Right renal cortex interstitium (tissue), 3 donors: ENCODE measurements around the gene LIG3. TPM values are rescaled to one million over a fixed set of nuclear protein-coding genes. Genes with fewer than 3 reads are reported as not detected.
"Not testable (repeated sequence)": the region's sequence is repeated elsewhere in the genome, so short reads cannot be mapped to it uniquely, and the experiment has no call there.

Source experiments
- DNase-seq, 3 donors: peaks; one replicate each; pipeline ENCODE4 v3.0.0-alpha.2; 2013; ENCODE audit warnings: low read depth in 3 of 3, low spot score in 2 of 3
- polyA plus RNA-seq, 3 donors: library from polyadenylated mRNA; unstranded; fragments of 120-200 nt; gene quantifications; one replicate each; pipeline ENCODE4 v1.2.1, GENCODE V29; 2013; ENCODE audit not compliant: insufficient read length in 3 of 3

Gene LIG3
- polyA plus RNA-seq, 3 donors = 32.4 to 34.3 (median 33.2) TPM

DNA sequence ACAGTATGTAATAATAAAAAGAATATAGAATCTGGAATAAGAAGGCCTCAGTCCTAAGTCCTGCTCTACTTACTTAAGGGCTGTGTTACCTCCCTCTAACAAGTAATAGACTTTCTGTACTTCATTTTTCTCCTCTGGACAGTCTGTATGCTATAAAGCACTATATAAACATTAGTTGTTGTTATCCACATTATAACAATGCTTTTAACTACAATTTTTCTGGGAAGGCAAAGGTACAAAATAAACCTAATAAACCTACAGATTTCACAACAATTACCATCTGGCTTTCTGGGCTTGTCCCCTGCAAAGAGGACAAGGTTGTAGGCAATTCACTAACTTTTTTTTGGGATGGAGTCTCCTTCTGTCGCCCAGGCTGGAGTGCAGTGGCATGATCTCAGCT, 50.5 kb downstream of the LIG3 start:
- DNase-seq = no peak

DNA sequence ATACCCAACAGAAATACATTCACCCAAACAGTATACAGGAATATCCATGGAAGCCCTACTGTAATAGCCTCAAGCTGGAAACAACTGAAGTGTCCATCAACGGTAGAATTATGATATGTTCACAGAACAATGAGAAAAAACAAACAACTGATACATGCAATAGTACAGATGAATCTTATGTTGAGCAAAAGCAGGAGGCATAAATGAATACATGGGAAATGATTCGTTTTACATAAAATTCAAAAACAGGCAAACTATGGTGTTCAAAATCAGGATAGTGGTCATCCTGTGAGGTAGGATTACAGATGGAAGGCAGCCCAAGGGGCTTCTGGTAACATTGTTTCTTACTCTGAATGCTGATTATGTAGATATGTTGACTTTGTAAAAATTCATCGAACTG, 58.1 kb downstream of the LIG3 start:
- DNase-seq = no peak

DNA sequence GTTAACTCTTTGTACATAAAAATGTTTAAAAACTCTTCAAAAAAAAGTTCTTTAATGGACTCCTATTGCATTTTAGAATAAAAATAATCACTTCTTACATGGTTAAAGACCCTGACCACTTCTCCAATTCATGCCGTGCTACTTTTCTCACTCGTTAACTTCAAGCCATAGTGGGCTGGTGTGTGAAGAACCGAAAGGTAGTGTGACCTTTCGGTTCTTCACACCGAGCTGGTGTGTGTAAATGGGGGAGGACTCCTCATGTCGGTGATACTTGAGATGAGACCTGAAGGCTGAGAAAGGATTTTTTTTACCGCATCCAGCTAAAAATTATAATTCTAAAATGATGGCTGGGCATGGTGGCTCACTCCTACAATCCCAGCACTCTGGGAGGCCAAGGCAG, 61.1 kb downstream of the LIG3 start:
- no peak for DNase-seq

DNA sequence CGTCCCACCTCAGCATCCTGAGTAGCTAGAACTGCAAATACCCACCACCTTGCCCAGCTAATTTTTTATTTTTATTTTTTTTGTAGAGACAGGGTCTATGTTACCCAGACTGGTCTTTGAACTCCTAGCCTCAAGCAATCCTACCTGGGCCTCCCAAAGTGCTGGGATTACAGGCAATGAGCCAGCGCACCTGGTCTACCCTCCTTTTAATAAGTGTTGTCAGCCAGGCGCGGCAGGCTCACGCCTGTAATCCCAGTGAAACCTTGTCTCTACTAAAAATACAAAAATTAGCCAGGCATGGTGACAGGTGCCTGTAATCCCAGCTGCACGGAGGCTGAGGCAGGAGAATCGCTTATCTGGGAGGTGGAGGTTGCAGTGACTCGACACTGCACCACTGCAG, 63.9 kb downstream of the LIG3 start:
- DNase-seq = no peak

DNA sequence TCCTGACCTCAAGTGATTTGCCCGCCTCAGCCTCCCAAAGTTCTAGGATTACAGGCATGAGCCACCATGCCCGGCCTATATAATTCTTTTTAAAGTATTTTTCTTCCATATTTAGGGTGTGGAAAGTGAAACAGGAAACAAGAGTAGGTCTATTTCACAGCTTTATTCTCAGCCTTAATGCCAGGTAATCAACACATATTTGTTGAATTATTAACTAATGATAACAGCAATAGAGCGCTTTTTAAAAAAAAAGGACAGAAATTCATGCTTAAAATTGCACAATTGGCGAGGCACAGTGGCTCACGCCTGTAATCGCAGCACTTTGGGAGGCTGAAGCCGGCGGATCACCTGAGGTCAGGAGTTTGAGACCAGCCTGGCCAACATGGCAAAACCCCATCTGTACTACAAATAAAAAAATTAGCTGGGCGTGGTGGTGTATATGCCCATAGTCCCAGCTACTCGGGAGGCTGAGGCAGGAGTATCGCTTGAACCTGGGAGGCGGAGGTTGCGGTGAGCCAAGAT, 65.2 kb downstream of the LIG3 start:
- DNase-seq = not testable (repeated sequence)

DNA sequence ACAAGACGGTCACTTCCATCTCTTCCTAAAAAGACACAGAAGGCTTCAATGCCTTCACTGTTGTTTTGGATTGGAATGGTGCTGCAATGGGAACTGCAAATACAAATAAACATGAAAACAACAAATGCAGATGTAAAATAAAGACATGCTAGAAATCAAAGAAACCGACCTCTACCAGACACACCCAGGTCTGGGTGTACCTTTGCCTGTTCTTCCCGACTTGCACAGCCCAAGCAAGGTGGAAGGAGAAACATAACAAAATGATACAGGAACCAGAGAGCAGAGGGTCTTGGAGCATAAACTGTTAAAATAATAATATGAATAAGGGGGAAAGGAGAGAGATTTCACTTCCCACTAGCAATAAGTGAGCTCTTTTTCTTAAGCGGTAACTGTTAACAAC, 65.9 kb downstream of the LIG3 start:
- no peak for DNase-seq

DNA sequence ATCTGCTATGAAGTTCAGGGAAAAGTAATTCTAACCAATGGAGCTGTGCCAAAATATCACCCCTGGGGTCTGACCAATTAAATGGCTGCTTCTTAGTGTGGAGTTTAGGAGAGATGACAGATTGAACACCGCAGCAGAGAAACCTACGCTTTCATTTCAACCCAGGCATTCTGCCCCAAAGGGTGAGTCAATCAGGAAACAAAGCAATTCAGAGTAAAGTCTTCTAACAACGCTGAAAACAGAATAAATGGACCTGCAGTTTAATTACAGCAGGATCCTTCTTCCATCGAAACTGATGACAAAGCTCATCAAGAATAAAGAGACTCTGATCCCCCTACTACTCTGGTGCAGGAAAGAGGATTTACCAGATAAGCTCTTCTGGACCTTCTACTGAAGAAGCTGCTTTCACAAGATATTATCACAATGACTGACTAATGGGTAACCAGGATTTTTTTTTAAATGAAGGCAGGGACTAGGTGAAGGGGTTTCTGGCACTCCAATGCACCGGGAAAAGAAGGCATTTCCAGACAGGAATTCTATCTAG, 66.5 kb downstream of the LIG3 start:
- DNase-seq = no peak

DNA sequence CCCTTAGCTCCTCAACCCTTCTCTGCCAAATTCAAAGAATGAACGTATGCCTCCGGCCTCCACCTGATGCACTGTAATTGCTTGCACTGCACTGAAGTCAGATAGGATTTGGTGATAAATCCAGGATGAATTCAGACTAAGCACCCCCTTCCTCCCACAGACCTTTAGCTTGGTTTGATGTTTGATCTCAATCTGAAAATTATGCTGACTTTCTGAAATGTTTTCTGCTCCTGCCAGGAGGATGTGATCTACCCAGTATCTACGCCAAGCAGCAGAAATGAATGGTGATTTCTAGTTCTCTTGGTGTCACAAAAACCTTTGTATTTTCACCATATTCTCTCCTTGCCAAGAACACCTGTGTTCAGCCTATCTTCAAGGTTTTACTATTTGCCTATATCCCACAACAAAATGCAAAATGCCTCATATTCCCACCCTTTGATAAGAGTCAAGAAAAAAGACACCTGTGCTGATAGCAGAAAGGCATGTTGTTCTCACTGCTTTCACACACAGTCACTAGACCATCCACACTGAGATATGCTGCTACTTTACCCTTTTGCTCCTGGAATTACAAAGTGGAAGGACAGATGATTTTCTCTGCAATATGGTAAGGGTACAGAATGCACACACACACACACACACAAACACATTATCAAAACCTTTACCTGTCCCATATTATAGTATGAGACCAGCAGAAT, 68.5 kb downstream of the LIG3 start:
- DNase-seq = no peak

DNA sequence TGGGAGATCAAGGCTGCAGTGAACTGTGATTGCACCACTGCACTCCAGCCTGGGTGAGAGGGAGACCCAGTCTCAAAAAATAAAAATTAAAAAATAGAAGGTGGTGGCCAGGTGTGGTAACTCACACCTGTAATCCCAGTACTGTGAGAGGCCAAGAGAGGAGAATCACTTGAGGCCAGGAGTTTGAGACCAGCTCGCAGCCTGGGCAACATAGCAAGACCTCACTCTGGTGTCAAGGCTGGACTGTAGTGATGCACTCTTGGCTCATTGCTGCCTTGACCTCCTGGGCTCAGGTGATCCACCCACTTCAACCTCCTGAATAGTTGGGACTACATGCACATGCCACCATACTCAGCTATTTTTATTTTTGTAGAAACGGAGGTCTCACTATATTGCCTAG, 69.9 kb downstream of the LIG3 start:
- DNase-seq = no peak

DNA sequence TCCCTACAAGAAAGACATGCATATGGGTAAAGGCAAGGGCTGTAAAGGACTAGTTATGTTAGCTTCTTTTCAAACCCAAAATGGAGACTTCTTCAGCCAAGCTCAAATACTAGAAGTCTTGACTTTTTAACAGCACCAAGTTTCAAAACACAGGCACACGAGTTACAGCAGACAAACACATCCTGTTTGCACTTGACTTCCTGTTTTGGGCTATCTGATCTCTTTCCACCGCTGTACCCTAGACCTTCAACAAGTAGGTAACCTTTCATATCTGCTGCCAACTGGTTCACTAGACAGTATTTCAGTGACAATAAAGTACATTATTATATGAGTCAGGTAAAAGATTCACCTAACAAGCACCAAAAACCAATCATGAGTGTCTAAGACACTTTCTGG, 70.9 kb downstream of the LIG3 start:
- DNase-seq = no peak

DNA sequence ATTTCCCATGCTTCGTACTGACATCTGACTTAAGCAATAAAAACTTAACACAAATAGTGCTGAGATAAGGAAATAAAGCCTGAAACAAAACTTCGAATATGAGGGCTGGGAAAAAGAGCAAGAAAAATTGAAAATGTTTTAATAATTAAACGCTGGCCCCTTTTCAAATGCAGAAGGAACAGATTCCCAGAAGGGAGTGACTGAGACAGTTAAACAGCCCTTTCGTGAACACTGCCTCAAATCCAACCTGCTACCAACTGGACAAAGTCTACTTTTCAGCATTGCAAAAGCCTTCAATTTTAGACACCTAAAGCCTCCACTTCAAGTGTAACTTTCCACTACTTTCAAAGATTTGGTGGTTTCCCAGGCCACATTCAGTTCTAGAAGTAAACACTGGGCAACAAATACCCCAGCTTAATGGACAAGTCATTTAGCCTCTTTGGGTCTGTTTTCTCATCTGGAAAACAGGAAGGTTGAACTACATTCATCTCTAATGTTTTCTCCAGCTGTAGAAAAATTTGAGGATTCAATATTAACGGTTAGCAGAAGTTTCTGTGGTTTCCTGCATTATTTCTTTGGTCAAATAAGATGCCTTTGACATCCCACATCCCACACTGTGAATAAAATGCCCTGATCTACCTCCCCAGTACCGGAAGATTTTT, 71.4 kb downstream of the LIG3 start:
- no peak for DNase-seq

DNA sequence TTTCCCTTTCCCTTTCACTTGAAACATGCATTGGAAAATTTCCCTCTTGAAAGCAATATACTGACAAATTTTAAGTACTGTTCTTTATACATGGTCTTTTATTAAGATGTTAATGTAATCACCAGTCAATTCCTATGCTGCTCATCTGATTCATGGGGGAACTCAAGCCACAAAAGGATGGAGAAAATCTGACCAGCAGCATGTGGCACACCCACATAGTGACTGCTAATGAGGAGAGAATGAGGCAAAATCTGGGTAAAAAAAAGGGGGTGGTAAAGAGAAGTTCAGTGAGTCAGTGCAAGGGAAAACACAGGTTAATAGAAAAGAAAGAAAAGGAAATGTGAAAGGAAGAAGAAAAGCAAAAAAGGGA, 71.9 kb downstream of the LIG3 start:
- no peak for DNase-seq

DNA sequence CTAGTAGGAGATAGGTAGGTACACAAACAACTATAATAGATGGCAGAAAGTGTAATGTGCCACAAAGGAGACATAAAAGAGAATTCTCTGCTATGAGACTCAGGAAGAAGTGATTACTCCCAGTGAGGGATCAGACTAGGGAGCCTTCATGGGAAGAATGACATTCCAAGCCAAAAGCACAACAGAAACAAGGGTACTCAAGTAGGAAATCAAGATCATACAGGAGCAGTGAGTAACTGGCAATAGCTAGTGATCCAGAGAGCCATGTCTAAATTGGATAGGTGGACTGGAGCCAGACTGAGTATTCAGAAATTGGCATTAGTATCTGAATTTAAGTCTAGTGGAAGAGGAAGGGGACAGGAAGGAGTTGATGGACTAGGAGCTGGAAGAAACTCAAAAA, 72.5 kb downstream of the LIG3 start:
- DNase-seq = no peak

DNA sequence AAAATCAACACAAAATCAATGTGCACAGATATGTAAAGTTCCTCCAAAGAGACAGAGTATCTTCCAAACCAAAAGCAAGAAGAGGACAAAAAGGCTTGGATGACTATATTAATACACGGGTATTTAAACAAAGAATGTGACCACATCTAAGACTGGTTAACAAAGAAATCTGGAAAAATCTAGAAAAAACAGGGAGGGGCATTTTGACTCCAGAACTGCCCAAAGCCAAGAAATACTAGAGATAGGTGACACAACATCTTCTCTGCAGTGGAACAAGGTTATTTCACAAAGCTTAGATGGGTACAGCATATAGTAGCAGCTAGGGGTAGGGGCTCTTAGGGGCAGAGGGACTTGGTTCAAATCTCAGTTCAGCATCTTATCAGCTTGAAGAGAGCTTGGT, 72.9 kb downstream of the LIG3 start:
- no peak for DNase-seq

DNA sequence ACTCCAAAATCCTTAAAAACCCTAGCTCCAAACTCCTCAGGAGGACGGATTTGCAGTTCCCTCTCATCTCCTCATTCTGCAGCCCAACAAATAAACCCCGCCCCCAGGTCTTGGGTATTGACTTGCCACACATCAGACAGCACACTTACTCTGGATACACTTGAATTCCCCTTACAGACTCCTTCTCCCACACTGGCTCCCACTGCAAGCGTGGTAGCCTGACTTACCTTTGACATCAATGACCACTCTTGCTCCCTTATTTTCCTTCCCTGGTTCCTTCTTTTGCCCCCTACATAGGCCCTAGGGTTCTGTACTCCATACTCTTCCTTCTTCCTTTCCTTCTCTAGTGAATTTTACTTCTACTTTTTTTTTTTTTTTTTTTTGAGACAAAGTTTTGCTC, 75.7 kb downstream of the LIG3 start:
- DNase-seq = no peak

DNA sequence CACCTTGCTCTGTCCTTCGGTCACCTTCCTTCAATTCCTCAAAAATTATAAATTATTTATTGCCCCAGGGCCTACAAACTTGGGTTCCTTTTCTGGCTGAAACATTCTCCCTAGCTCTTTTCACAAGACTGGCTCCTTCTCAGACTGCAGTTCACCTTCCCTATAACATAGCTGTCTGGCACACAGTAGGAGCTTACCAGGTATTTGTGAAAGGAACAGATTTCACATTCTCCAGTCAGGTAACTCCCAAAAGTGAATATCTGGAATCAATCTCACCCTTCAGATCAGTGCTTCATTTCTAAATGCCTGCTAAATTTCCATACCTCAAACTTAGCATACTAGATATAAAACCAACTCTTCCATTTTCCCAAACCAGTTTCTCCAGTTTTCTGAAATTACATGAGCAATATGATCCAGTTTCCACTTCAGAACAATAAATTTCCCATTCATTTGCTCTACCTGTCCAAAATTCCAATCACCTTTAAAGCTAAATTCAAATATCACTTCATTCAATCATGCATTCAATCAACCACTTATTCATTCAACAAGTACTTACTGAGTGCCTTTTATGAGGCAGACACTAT, 77.1 kb downstream of the LIG3 start:
- no peak for DNase-seq

Other genes with a start within 250 kb of the LIG3 start
- 1 to 10 TPM; 4.6 to 6.1 (median 5.2) TPM for gene CCT6B, start 19.1 kb upstream of the LIG3 start, polyA plus RNA-seq
- gene ZNF830, start 19.0 kb upstream of the LIG3 start, polyA plus RNA-seq = 10 to 100 TPM; 27.0 to 30.7 (median 30.5) TPM
- gene RFFL, start 83.2 kb downstream of the LIG3 start, polyA plus RNA-seq = 10 to 100 TPM; 19.6 to 23.8 (median 23.8) TPM
- gene RAD51D, start 139.3 kb downstream of the LIG3 start, polyA plus RNA-seq = 10 to 100 TPM; 11.7 to 12.6 (median 12.1) TPM
- gene FNDC8, start 141.1 kb downstream of the LIG3 start, polyA plus RNA-seq = under 1 TPM in 2 of 3 donors, not detected in 1; 0.10 to 0.39 TPM
- gene NLE1, start 161.8 kb downstream of the LIG3 start, polyA plus RNA-seq = 10 to 100 TPM; 15.3 to 18.0 (median 16.5) TPM
- under 1 TPM; 0.21 to 0.27 (median 0.25) TPM for gene UNC45B, start 167.3 kb downstream of the LIG3 start, polyA plus RNA-seq
- not detected for gene SLC35G3, start 213.9 kb downstream of the LIG3 start, polyA plus RNA-seq